H1 (cell line): Measurements from ENCODE around the gene TBC1D23. TPM values are rescaled to one million over a fixed set of nuclear protein-coding genes. Genes with fewer than 3 reads are reported as not detected.

Experiments used
- CTCF ChIA-PET: fragments of 300-600 bp; sonication (Branson Sonifier 250); formaldehyde crosslinking; loops from one replicate; lab custom pipeline; 2021; ENCODE audit not compliant: partially characterized antibody; lab: Charles Lee
- POLR2A ChIA-PET: fragments of 300-600 bp; sonication (Branson Sonifier 250); formaldehyde crosslinking; loops from one replicate; lab custom pipeline; 2021; ENCODE audit warnings: inconsistent platforms; ENCODE audit not compliant: partially characterized antibody; lab: Charles Lee
- DNase-seq, 2 experiments: peaks; one replicate each; pipeline versions ENCODE4 v3.0.0 to v3.0.0-alpha.2; 2010 to 2022; ENCODE audit warnings: low spot score in 2 of 2, low read depth in 1 of 2, mixed read lengths in 1 of 2
- FAIRE-seq: peaks from 2 replicates; lab custom pipeline; 2011; peaks lifted over from hg19 to GRCh38; lab: Jason Lieb, UNC
- H2AFZ ChIP-seq: 2 replicates; pipeline ENCODE4 v1.8.1; 2012; ENCODE audit warnings: low read length, inconsistent platforms
- H2AK5ac ChIP-seq: 2 replicates; pipeline ENCODE4 v1.6.1; 2013; ENCODE audit warnings: low read depth, low read length
- H2BK120ac ChIP-seq: replicated peaks from 2 replicates; pipeline ENCODE3; 2013; ENCODE audit warnings: low read depth, low read length, inconsistent platforms
- H2BK12ac ChIP-seq: 2 replicates; pipeline ENCODE4 v1.6.1; 2013; ENCODE audit warnings: low read depth, low read length
- H2BK15ac ChIP-seq: 2 replicates; pipeline ENCODE4 v1.6.1; 2013; ENCODE audit warnings: low read length
- H2BK20ac ChIP-seq: 2 replicates; pipeline ENCODE4 v1.6.1; 2013; ENCODE audit warnings: low read length
- H2BK5ac ChIP-seq: 2 replicates; pipeline ENCODE4 v1.6.1; 2013; ENCODE audit warnings: low read depth, low read length
- H3K14ac ChIP-seq: 2 replicates; pipeline ENCODE4 v1.6.1; 2013; ENCODE audit warnings: inconsistent platforms; ENCODE audit not compliant: insufficient read length
- H3K18ac ChIP-seq: 2 replicates; pipeline ENCODE4 v1.6.1; 2013; ENCODE audit warnings: low read length; ENCODE audit errors: extremely low read depth
- H3K23ac ChIP-seq: 2 replicates; pipeline ENCODE4 v1.6.1; 2013; ENCODE audit warnings: inconsistent platforms; ENCODE audit not compliant: insufficient read length
- H3K23me2 ChIP-seq: 2 replicates; pipeline ENCODE4 v1.6.1; 2013; ENCODE audit warnings: low read depth, low read length
- H3K27ac ChIP-seq: 2 replicates; pipeline ENCODE4 v1.6.1; 2011; ENCODE audit warnings: low read depth, low read length, inconsistent platforms
- H3K27me3 ChIP-seq, 4 experiments: replicated peaks in 1 of 4; 1 replicate in 1 of 4; 2 replicates in 3 of 4; pipeline versions ENCODE4 v1.6.1 to v1.8.1; 2011 to 2013; ENCODE audit warnings: low read length in 3 of 4, mild to moderate bottlenecking in 3 of 4, inconsistent platforms in 2 of 4, mixed read lengths in 2 of 4, moderate library complexity in 1 of 4; ENCODE audit not compliant: control insufficient read depth in 3 of 4, insufficient read depth in 3 of 4; ENCODE audit errors: extremely low read depth in 1 of 4
- H3K36me3 ChIP-seq, 4 experiments: 2 replicates each; pipeline versions ENCODE4 v1.6.1 to v1.8.1; 2011 to 2013; ENCODE audit warnings: mild to moderate bottlenecking in 4 of 4, low read length in 3 of 4, moderate library complexity in 2 of 4, control low read depth in 1 of 4, inconsistent platforms in 1 of 4; ENCODE audit not compliant: insufficient read depth in 4 of 4, control insufficient read depth in 2 of 4
- H3K4ac ChIP-seq: replicated peaks from 2 replicates; pipeline ENCODE3; 2013; ENCODE audit warnings: low read length, low read depth, mixed read lengths, inconsistent platforms; ENCODE audit not compliant: insufficient read length
- H3K4me1 ChIP-seq, 4 experiments: replicated peaks in 1 of 4; 1 replicate in 1 of 4; 2 replicates in 3 of 4; pipeline versions ENCODE4 v1.6.1 to v1.8.1; 2011 to 2013; ENCODE audit warnings: low read length in 3 of 4, inconsistent platforms in 2 of 4, mixed read lengths in 1 of 4; ENCODE audit not compliant: insufficient read depth in 4 of 4, control insufficient read depth in 3 of 4
- H3K4me2 ChIP-seq, 2 experiments: 2 replicates each; pipeline versions ENCODE4 v1.6.1 to v1.8.1; 2011 to 2013; ENCODE audit warnings: low read depth in 2 of 2, low read length in 2 of 2, control low read depth in 1 of 2, inconsistent platforms in 1 of 2, mild to moderate bottlenecking in 1 of 2; ENCODE audit not compliant: insufficient read depth in 1 of 2
- H3K4me3 ChIP-seq, 4 experiments: fragments of 200-600, 300-600 bp in 1 of 4; sonication (generic), shearing (Covaris generic), sonication (Bioruptor Twin) in 1 of 4; 2 replicates each; pipeline versions ENCODE4 v1.5.1 to v1.8.1; 2011 to 2016; ENCODE audit warnings: low read length in 4 of 4, low read depth in 3 of 4, control low read depth in 2 of 4, inconsistent platforms in 2 of 4, mild to moderate bottlenecking in 2 of 4, mixed read lengths in 1 of 4, moderate library complexity in 1 of 4; ENCODE audit not compliant: insufficient read depth in 2 of 4; ENCODE audit errors: extremely low read depth in 1 of 4
- H3K56ac ChIP-seq: replicated peaks from 2 replicates; pipeline ENCODE3; 2013; ENCODE audit warnings: low read depth, mild to moderate bottlenecking, mixed read lengths, low read length, inconsistent platforms; ENCODE audit not compliant: insufficient read length
- H3K79me1 ChIP-seq: 2 replicates; pipeline ENCODE4 v1.6.1; 2013; ENCODE audit warnings: low read depth, low read length, control low read depth
- H3K79me2 ChIP-seq, 2 experiments: 2 replicates each; pipeline versions ENCODE4 v1.6.1 to v1.8.1; 2012 to 2013; ENCODE audit warnings: low read length in 2 of 2, mild to moderate bottlenecking in 2 of 2, inconsistent platforms in 1 of 2; ENCODE audit not compliant: insufficient read depth in 2 of 2, control insufficient read depth in 1 of 2
- H3K9ac ChIP-seq, 4 experiments: replicated peaks in 1 of 4; 1 replicate in 1 of 4; 2 replicates in 3 of 4; pipeline versions ENCODE4 v1.6.1 to v1.8.1; 2011 to 2013; ENCODE audit warnings: low read depth in 3 of 4, low read length in 3 of 4, control low read depth in 2 of 4, mild to moderate bottlenecking in 2 of 4, moderate library complexity in 2 of 4, inconsistent platforms in 1 of 4; ENCODE audit errors: extremely low read depth in 1 of 4
- H3K9me3 ChIP-seq, 2 experiments: 2 replicates each; pipeline versions ENCODE4 v1.6.1 to v1.8.1; 2012 to 2013; ENCODE audit warnings: mild to moderate bottlenecking in 2 of 2, moderate library complexity in 2 of 2, control low read depth in 1 of 2, inconsistent platforms in 1 of 2, low read depth in 1 of 2, low read length in 1 of 2, mixed read lengths in 1 of 2; ENCODE audit not compliant: insufficient read depth in 2 of 2
- H4K20me1 ChIP-seq, 2 experiments: replicated peaks in 1 of 2; 2 replicates each; pipeline versions ENCODE3 to v1.8.1; 2011 to 2013; ENCODE audit warnings: inconsistent platforms in 2 of 2, low read length in 2 of 2, mild to moderate bottlenecking in 1 of 2; ENCODE audit not compliant: insufficient read depth in 2 of 2, control insufficient read depth in 1 of 2
- H4K5ac ChIP-seq: 2 replicates; pipeline ENCODE4 v1.6.1; 2013; ENCODE audit warnings: low read length, low read depth, mixed read lengths, inconsistent platforms; ENCODE audit not compliant: insufficient read length
- H4K8ac ChIP-seq: 2 replicates; pipeline ENCODE4 v1.8.0; 2013; ENCODE audit warnings: mild to moderate bottlenecking, moderate library complexity, low read length, inconsistent platforms; ENCODE audit not compliant: insufficient read depth; ENCODE audit errors: extremely low read depth
- H4K91ac ChIP-seq: replicated peaks from 2 replicates; pipeline ENCODE3; 2013; ENCODE audit warnings: low read length, mixed read lengths, inconsistent platforms; ENCODE audit not compliant: insufficient read length
- CBX8 ChIP-seq: fragments of 300-800, 300-1000 bp; sonication (generic); IDR thresholded peaks from 2 replicates; pipeline ENCODE4 v1.7.1; 2016; ENCODE audit warnings: low read depth, low read length, borderline replicate concordance
- CHD1 ChIP-seq: IDR thresholded peaks from 2 replicates; pipeline ENCODE4 v1.6.1; 2012; ENCODE audit warnings: low read depth, low read length, improper control_type of control experiment
- CREB1 ChIP-seq: IDR thresholded peaks from 2 replicates; pipeline ENCODE4 v1.6.1; 2012; ENCODE audit warnings: inconsistent platforms
- HDAC6 ChIP-seq: IDR thresholded peaks from one replicate; pipeline ENCODE4 v1.7.1; 2012; ENCODE audit warnings: low read depth, mild to moderate bottlenecking, inconsistent platforms, low read length, moderate library complexity
- KDM5A ChIP-seq: fragments of 200-600 bp; IDR thresholded peaks from 2 replicates; pipeline ENCODE4 v1.7.1; 2012; ENCODE audit warnings: mild to moderate bottlenecking, low read length, inconsistent platforms, mixed read lengths
- NANOG ChIP-seq: IDR thresholded peaks from 2 replicates; pipeline ENCODE4 v1.6.1; 2011; ENCODE audit warnings: low read length, low read depth, mild to moderate bottlenecking, inconsistent platforms; ENCODE audit not compliant: insufficient read depth, poor library complexity, severe bottlenecking
- RFX5 ChIP-seq: IDR thresholded peaks from 2 replicates; pipeline ENCODE4 v1.6.1; 2011; ENCODE audit warnings: low read depth, low read length, improper control_type of control experiment, borderline replicate concordance
- SP4 ChIP-seq: IDR thresholded peaks from 2 replicates; pipeline ENCODE4 v1.6.1; 2012; ENCODE audit warnings: low read length, inconsistent platforms
- TBP ChIP-seq: IDR thresholded peaks from 2 replicates; pipeline ENCODE4 v1.6.1; 2011; ENCODE audit warnings: low read depth, low read length, improper control_type of control experiment
- WGBS, 2 experiments: shearing (Covaris generic) in 1 of 2; methylation state at CpG; one replicate each; pipeline versions ENCODE4 v1.1.6 to v1.1.7; 2013 to 2015; ENCODE audit warnings: low lambda C conversion rate in 2 of 2, mixed read lengths in 2 of 2, inconsistent platforms in 1 of 2, low coverage in 1 of 2, missing lambda C conversion rate in 1 of 2; ENCODE audit not compliant: insufficient replicate concordance in 2 of 2, insufficient coverage in 1 of 2, insufficient read length in 1 of 2; ENCODE audit errors: extremely low coverage in 1 of 2, missing lambda C conversion rate in 1 of 2; 5-methylcytosine and 5-hydroxymethylcytosine counted together
- polyA plus RNA-seq, 7 experiments: library from polyadenylated mRNA; depleted of rRNA in 3 of 7; stranded (reverse) in 5 of 7; unstranded in 2 of 7; fragments of >200 nt in 5 of 7; fragments of 200-250 nt in 2 of 7; gene quantifications; 1 replicate in 5 of 7; 2 replicates in 1 of 7; 4 replicates in 1 of 7; pipeline versions ENCODE4 v1.2.1 to v1.2.3, GENCODE V29; 2011 to 2013; ENCODE audit warnings: missing spikeins in 2 of 7, mixed read lengths in 2 of 7
- total RNA-seq: library from RNA; stranded (reverse); fragmentation: NEBNext Ultra II Directional; extraction: Animal tissue kit (Norgen Biotek cat#: 25700); gene quantifications from 2 replicates; pipeline ENCODE4 v1.2.1, GENCODE V29; 2021
- TF ChIP-seq, protein P1 (sequence below): IDR thresholded peaks from 2 replicates; pipeline ENCODE4 v1.6.1; 2012; ENCODE audit warnings: inconsistent platforms

The TBC1D23 gene
- total and polyA plus RNA-seq, 2 of the 8 experiments (the other 6 are each of a cell fraction or from before 2014, with no cell fraction given) = 6.4 to 29.3 TPM

GRCh38 chr3:100238599-100238998 is 22.2 kb upstream of the TBC1D23 start:
- Histone ChIP-seq H4K20me1 (no peaks in the 10 kb centered on the region), H3K23ac (no peak overlapping the region), H2AK5ac (no peak overlapping the region), H3K4me2 (no peak overlapping the region), H3K18ac (no peak overlapping the region), H2BK12ac (no peak overlapping the region), H4K91ac (no peak overlapping the region), H3K56ac (no peak overlapping the region), H2BK5ac (no peak overlapping the region), H3K4me1 (no peaks in the 10 kb centered on the region), H3K36me3 (no peaks in the 10 kb centered on the region; a peak in 1 of 8 replicates), H3K27ac (no peak overlapping the region), H2BK15ac (no peak overlapping the region), H2BK20ac (no peak overlapping the region), H3K9ac (no peak overlapping the region), H3K23me2 (no peaks in the 10 kb centered on the region), H3K14ac (no peak overlapping the region), H4K8ac (no peak overlapping the region), H3K79me2 (no peaks in the 10 kb centered on the region), H3K79me1 (no peaks in the 10 kb centered on the region), H3K4me3 (no peak overlapping the region), H3K4ac (no peak overlapping the region), H2AFZ (no peak overlapping the region), H3K9me3 (peaks cover 2 to 7% of the 10 kb centered on the region in 2 experiments; a peak in 2 of 4 replicates), H3K27me3 (no peaks in the 10 kb centered on the region), H4K5ac (no peak overlapping the region), H2BK120ac (no peak overlapping the region)
- DNase-seq (no peak), FAIRE-seq (no peak)
- TF ChIP-seq CHD1 (no peak), CBX8 (no peak), CREB1 (no peak), KDM5A (no peak), RFX5 (no peak), TBP (no peak), SP4 (no peak), NANOG (no peak), HDAC6 (no peak)
- TF ChIP-seq, protein P1, sequence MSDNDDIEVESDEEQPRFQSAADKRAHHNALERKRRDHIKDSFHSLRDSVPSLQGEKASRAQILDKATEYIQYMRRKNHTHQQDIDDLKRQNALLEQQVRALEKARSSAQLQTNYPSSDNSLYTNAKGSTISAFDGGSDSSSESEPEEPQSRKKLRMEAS = no peak
- ChIA-PET CTCF (interaction anchor here (0.7 to 2.4 kb wide), 5 partner anchors 9 to 170 kb away, joined by 3 to 6 read pairs (median 3); no protein-coding TSS in a partner anchor), POLR2A (interaction anchor here (0.7 kb wide), 1 partner anchor 22 kb away, joined by 3 read pairs; the partner anchor contains the start of gene TBC1D23)
- WGBS, 2 experiments = 100% methylated on average over 1 of the region's 1 CpG; no CpG with 5 or more reads in 1 of the 2 experiments
